SK-N-SH (cell line): ENCODE results near the gene CD200R1. TPM values are rescaled to one million over a fixed set of nuclear protein-coding genes. Genes with fewer than 3 reads are reported as not detected.
A peak's percentile ranks its signal among the peaks of the same experiment; 100 is the strongest.

Experiments used
- CTCF ChIA-PET: fragments of 300-600, 350-600 bp; formaldehyde crosslinking; extraction: SDS; loops from one replicate; lab custom pipeline; 2021; lab: Yijun Ruan, JAX
- POLR2A ChIA-PET: fragments of 350-600 bp; sonication (Branson Sonifier 250); formaldehyde crosslinking; extraction: SDS; loops from one replicate; lab custom pipeline; 2020; ENCODE audit warnings: antibody characterized with exemption, inconsistent platforms; lab: Yijun Ruan, JAX
- DNase-seq: peaks from one replicate; pipeline ENCODE4 v3.0.0; 2012
- H2AFZ ChIP-seq: fragments of 200-600 bp; sonication (generic); 2 replicates; pipeline ENCODE4 v1.8.1; 2016; ENCODE audit warnings: antibody characterized with exemption, mild to moderate bottlenecking, low read depth
- H3F3A ChIP-seq: fragments of 200-600 bp; sonication (generic); replicated peaks from 2 replicates; pipeline ENCODE3; 2016; ENCODE audit warnings: antibody characterized with exemption, mild to moderate bottlenecking; ENCODE audit not compliant: insufficient read depth
- H3K27ac ChIP-seq, 2 experiments: fragments of 200-500 bp in 1 of 2; fragments of 200-600 bp in 1 of 2; sonication (Bioruptor generic) in 1 of 2; sonication (generic), shearing (Covaris generic) in 1 of 2; 2 replicates each; pipeline versions ENCODE4 v1.5.1 to v1.6.1; 2014 to 2016; ENCODE audit warnings: low read depth in 2 of 2, inconsistent platforms in 1 of 2, low read length in 1 of 2, mild to moderate bottlenecking in 1 of 2, mixed read lengths in 1 of 2
- H3K27me3 ChIP-seq: fragments of 200-600 bp; sonication (generic), shearing (Covaris generic); 2 replicates; pipeline ENCODE4 v1.6.1; 2016; ENCODE audit warnings: mixed run types; ENCODE audit not compliant: insufficient read depth
- H3K36me3 ChIP-seq, 2 experiments: fragments of 200-500 bp in 1 of 2; fragments of 200-600 bp in 1 of 2; sonication (Bioruptor generic) in 1 of 2; sonication (generic) in 1 of 2; replicated peaks in 1 of 2; 2 replicates each; pipeline versions ENCODE3 to v1.5.1; 2014 to 2016; ENCODE audit warnings: low read length in 1 of 2, mild to moderate bottlenecking in 1 of 2; ENCODE audit not compliant: insufficient read depth in 2 of 2, control insufficient read depth in 1 of 2
- H3K4me1 ChIP-seq, 2 experiments: fragments of 200-500 bp in 1 of 2; fragments of 200-600 bp in 1 of 2; sonication (Bioruptor generic) in 1 of 2; sonication (generic), shearing (Covaris generic) in 1 of 2; 2 replicates each; pipeline versions ENCODE4 v1.5.1 to v1.6.1; 2014 to 2016; ENCODE audit warnings: low read depth in 1 of 2, low read length in 1 of 2, mixed run types in 1 of 2; ENCODE audit not compliant: insufficient read depth in 2 of 2, control insufficient read depth in 1 of 2
- H3K4me2 ChIP-seq: fragments of 200-600 bp; sonication (generic), shearing (Covaris generic); 2 replicates; pipeline ENCODE4 v1.6.1; 2017; ENCODE audit warnings: mixed run types
- H3K4me3 ChIP-seq, 2 experiments: fragments of 200-500 bp in 1 of 2; fragments of 200-600 bp in 1 of 2; sonication (Bioruptor generic) in 1 of 2; sonication (generic), shearing (Covaris generic) in 1 of 2; 2 replicates each; pipeline versions ENCODE4 v1.5.1 to v1.8.1; 2014 to 2016; ENCODE audit warnings: low read depth in 2 of 2, inconsistent platforms in 1 of 2, low read length in 1 of 2, mild to moderate bottlenecking in 1 of 2, mixed read lengths in 1 of 2, moderate library complexity in 1 of 2
- H3K79me2 ChIP-seq: fragments of 200-600 bp; sonication (generic); 2 replicates; pipeline ENCODE4 v1.8.1; 2017; ENCODE audit warnings: mild to moderate bottlenecking; ENCODE audit not compliant: insufficient read depth
- H3K9ac ChIP-seq: fragments of 200-600 bp; sonication (generic); 2 replicates; pipeline ENCODE4 v1.6.1; 2017; ENCODE audit warnings: mixed run types
- H3K9me2 ChIP-seq: fragments of 200-600 bp; sonication (generic); 2 replicates; pipeline ENCODE4 v1.6.1; 2017; ENCODE audit warnings: mixed run types
- H3K9me3 ChIP-seq: fragments of 200-600 bp; sonication (generic); 2 replicates; pipeline ENCODE4 v1.6.1; 2017; ENCODE audit warnings: mixed run types, mild to moderate bottlenecking, moderate library complexity
- H4K20me1 ChIP-seq: fragments of 200-600 bp; sonication (generic); 2 replicates; pipeline ENCODE4 v1.6.1; 2017; ENCODE audit warnings: mild to moderate bottlenecking, mixed run types; ENCODE audit not compliant: insufficient read depth
- CHD2 ChIP-seq: fragments of 150-350 bp; IDR thresholded peaks from 2 replicates; pipeline ENCODE4 v1.6.1; 2018; ENCODE audit warnings: low read length; ENCODE audit not compliant: partially characterized antibody
- ELF1 ChIP-seq: IDR thresholded peaks from 2 replicates; pipeline ENCODE4 v1.4.0; 2012
- FOSL2 ChIP-seq: IDR thresholded peaks from 2 replicates; pipeline ENCODE4 v1.4.0; 2012; ENCODE audit warnings: low read depth, mild to moderate bottlenecking, moderate library complexity, borderline replicate concordance
- GABPA ChIP-seq: IDR thresholded peaks from 2 replicates; pipeline ENCODE4 v1.4.0; 2012; ENCODE audit warnings: low read depth, mild to moderate bottlenecking
- GATA2 ChIP-seq: sonication (generic); formaldehyde crosslinking; IDR thresholded peaks from 2 replicates; pipeline ENCODE4 v1.5.0; 2020; ENCODE audit warnings: mild to moderate bottlenecking, missing genetic modification reagents
- NFIC ChIP-seq: IDR thresholded peaks from 2 replicates; pipeline ENCODE4 v1.4.0; 2012; ENCODE audit warnings: borderline replicate concordance
- NRF1 ChIP-seq: IDR thresholded peaks from 2 replicates; pipeline ENCODE4 v1.6.1; 2012; ENCODE audit warnings: low read depth, mild to moderate bottlenecking, low read length
- POLR2AphosphoS5 ChIP-seq: IDR thresholded peaks from 2 replicates; pipeline ENCODE4 v1.6.1; 2012; ENCODE audit warnings: low read depth, low read length
- RAD21 ChIP-seq: IDR thresholded peaks from 2 replicates; pipeline ENCODE4 v1.6.1; 2012; ENCODE audit warnings: mild to moderate bottlenecking, low read length
- RCOR1 ChIP-seq: fragments of 150-350 bp; IDR thresholded peaks from 2 replicates; pipeline ENCODE4 v1.6.1; 2017; ENCODE audit warnings: antibody characterized with exemption, low read length
- RFX5 ChIP-seq: IDR thresholded peaks from 2 replicates; pipeline ENCODE4 v1.6.1; 2012; ENCODE audit warnings: mild to moderate bottlenecking, improper control_type of control experiment, low read length
- TAF1 ChIP-seq: IDR thresholded peaks from 2 replicates; pipeline ENCODE4 v1.6.1; 2012; ENCODE audit warnings: low read depth, mild to moderate bottlenecking, low read length, moderate library complexity, borderline replicate concordance
- TCF12 ChIP-seq: IDR thresholded peaks from 2 replicates; pipeline ENCODE4 v1.4.0; 2012
- WGBS: methylation state at CpG from one replicate; pipeline ENCODE4 v1.1.6; 2017; ENCODE audit warnings: low lambda C conversion rate; 5-methylcytosine and 5-hydroxymethylcytosine counted together
- polyA plus RNA-seq, 3 experiments: library from polyadenylated mRNA; depleted of rRNA; stranded (reverse); fragments of >200 nt; gene quantifications; 2 replicates each; pipeline ENCODE4 v1.2.3, GENCODE V29; 2012
- TF ChIP-seq, protein P1 (sequence below): IDR thresholded peaks from 2 replicates; pipeline ENCODE4; 2012
- TF ChIP-seq, protein P2 (sequence below): fragments of 200-600 bp; sonication (generic); IDR thresholded peaks from 2 replicates; pipeline ENCODE4 v1.6.1; 2017; ENCODE audit warnings: antibody characterized with exemption, mild to moderate bottlenecking, moderate library complexity
- TF ChIP-seq, protein P3 (sequence below): fragments of 150-350 bp; IDR thresholded peaks from 2 replicates; pipeline ENCODE4 v1.6.1; 2016; ENCODE audit warnings: mild to moderate bottlenecking, low read depth, low read length

The CD200R1 gene
- polyA plus RNA-seq, 1 of the 3 experiments (the other 2 are of a cell fraction), result 0.02 TPM

DNA sequence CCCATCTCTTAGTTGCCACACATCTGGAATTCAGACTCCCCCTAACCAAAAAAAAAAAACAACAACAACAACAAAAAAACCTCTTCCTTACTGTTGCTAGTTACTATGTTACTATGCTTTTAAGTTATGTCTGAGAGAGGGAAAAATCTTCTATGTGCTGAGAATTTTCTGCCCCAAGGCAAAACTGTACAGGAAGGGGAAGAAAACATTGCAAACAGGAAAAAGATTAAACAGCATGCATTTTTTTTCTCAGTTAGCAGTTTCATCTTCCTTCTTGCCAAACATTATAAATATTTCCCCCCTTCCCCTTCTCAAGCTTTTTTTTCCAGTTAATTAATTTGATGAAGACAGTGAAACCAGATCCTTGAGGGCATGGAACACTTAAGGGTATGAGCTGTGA lies 1.1 kb upstream of the CD200R1 start (continued):
- TF ChIP-seq, protein P1, sequence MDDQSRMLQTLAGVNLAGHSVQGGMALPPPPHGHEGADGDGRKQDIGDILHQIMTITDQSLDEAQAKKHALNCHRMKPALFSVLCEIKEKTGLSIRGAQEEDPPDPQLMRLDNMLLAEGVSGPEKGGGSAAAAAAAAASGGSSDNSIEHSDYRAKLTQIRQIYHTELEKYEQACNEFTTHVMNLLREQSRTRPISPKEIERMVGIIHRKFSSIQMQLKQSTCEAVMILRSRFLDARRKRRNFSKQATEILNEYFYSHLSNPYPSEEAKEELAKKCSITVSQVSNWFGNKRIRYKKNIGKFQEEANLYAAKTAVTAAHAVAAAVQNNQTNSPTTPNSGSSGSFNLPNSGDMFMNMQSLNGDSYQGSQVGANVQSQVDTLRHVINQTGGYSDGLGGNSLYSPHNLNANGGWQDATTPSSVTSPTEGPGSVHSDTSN, result no peak
- no peak for TF ChIP-seq POLR2AphosphoS5
- TF ChIP-seq, all 33 proteins: peak for 0

DNA sequence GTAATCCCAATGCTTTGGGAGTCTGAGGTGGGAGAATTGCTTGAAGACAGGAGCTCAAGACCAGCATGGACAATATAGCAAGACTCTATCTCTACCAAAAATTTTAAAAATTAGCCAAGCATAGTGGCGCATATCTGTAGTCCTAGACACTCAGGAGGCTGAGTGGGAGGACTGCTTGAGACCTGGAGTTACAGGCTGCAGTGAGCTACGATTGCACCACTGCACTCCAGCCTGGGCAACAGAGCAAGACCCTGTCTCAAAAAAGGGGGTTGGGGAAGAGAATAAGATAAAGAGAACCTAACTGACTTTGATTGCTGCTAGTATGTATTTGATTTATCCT lies 755 bp downstream of the CD200R1 start:
- ChIA-PET POLR2A (interaction anchor here (0.7 kb wide), 1 partner anchor 292 kb away, joined by 3 read pairs; no protein-coding TSS in a partner anchor), CTCF (interaction anchor here (0.8 to 3.3 kb wide), 4 partner anchors 239 to 394 kb away, joined by 3 to 20 read pairs (median 3); no protein-coding TSS in a partner anchor)
- no peak overlapping the region for H3K4me2 ChIP-seq
- no peak for DNase-seq
- no peak overlapping the region for H3K4me3 ChIP-seq
- H3K9me3 ChIP-seq, result no peaks in the 10 kb centered on the region
- no peaks in the 10 kb centered on the region; the same call in 1 of the 2 replicates for H3K27me3 ChIP-seq
- no peaks in the 10 kb centered on the region for H3K9me2 ChIP-seq
- no peak for TF ChIP-seq CHD2
- no peak for TF ChIP-seq GATA2 (CRISPR knock-in tag)
- TF ChIP-seq RAD21, result no peak
- TF ChIP-seq GABPA, result no peak
- no peak for TF ChIP-seq RFX5
- no peak for TF ChIP-seq NFIC
- TF ChIP-seq, protein P2, sequence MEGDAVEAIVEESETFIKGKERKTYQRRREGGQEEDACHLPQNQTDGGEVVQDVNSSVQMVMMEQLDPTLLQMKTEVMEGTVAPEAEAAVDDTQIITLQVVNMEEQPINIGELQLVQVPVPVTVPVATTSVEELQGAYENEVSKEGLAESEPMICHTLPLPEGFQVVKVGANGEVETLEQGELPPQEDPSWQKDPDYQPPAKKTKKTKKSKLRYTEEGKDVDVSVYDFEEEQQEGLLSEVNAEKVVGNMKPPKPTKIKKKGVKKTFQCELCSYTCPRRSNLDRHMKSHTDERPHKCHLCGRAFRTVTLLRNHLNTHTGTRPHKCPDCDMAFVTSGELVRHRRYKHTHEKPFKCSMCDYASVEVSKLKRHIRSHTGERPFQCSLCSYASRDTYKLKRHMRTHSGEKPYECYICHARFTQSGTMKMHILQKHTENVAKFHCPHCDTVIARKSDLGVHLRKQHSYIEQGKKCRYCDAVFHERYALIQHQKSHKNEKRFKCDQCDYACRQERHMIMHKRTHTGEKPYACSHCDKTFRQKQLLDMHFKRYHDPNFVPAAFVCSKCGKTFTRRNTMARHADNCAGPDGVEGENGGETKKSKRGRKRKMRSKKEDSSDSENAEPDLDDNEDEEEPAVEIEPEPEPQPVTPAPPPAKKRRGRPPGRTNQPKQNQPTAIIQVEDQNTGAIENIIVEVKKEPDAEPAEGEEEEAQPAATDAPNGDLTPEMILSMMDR, result no peak
- H3K27ac ChIP-seq, result no peak overlapping the region
- H3K9ac ChIP-seq, result no peak overlapping the region
- no peaks in the 10 kb centered on the region for H3F3A ChIP-seq
- H3K79me2 ChIP-seq, result no peaks in the 10 kb centered on the region
- H4K20me1 ChIP-seq, result no peaks in the 10 kb centered on the region
- H3K4me1 ChIP-seq, result no peaks in the 10 kb centered on the region; a peak in 1 of 4 replicates
- H3K36me3 ChIP-seq, result no peaks in the 10 kb centered on the region
- H2AFZ ChIP-seq, result no peak overlapping the region
- WGBS, result 80% methylated on average over 2 of the region's 2 CpGs

DNA sequence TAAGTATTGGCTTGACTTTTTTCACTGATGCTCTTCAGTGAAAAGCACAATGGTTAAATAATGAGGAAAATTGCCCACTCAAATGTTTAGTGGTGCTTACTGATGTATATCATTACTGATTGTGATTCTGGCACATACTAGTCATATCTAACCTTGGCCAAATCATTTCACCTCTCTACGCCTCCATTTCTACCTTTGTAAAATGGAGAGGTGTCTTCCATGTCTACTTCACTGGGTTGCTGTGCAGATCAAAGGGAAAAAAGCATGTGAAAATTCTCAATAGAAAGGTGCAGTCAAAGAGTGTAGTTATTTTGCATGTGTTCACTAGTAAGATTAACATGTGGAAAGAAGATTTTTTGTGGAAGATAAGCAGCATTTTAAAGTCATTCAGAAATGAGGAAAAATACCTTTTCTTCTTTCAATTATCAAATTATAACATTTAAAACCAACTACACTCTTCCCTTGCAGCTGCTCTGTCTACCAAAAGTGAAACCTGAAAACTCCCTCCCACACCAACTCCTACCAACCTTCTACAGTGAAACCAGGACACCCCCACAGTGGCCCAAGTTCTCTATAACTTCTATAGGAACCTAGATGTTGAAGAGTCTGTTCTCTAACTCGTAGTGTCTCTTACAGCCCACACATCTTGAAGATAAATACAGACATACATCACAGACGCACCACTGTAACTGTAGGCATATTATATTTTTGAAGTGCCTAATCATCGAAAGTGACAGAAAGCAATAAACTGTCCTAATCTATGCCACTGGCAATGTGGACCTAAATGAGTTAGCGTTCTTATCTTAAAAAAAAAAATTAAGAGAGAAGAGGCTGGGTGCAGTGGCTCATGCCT lies 1.4 kb downstream of the CD200R1 start:
- CTCF ChIA-PET, result interaction anchor here (1.3 to 3.3 kb wide), 2 partner anchors 238 to 239 kb away, joined by 5 to 20 read pairs; no protein-coding TSS in a partner anchor

More for the DNA sequence above, 1.4 kb downstream of the CD200R1 start:
- POLR2A ChIA-PET, result interaction anchor here (0.7 kb wide), 1 partner anchor 291 kb away, joined by 3 read pairs; no protein-coding TSS in a partner anchor
- H3K4me1 ChIP-seq, result no peaks in the 10 kb centered on the region
- no peaks in the 10 kb centered on the region for H3K9me2 ChIP-seq
- no peaks in the 10 kb centered on the region for H3K9me3 ChIP-seq
- no peaks in the 10 kb centered on the region; the same call in 1 of the 2 replicates for H3K27me3 ChIP-seq
- H3K4me3 ChIP-seq, result no peak overlapping the region
- H3F3A ChIP-seq, result no peaks in the 10 kb centered on the region
- DNase-seq, result no peak
- no peak overlapping the region for H3K9ac ChIP-seq
- 67% methylated on average over 5 of the region's 5 CpGs for WGBS
- no peak overlapping the region for H3K27ac ChIP-seq
- H3K4me2 ChIP-seq, result no peak overlapping the region
- no peaks in the 10 kb centered on the region for H4K20me1 ChIP-seq
- H3K36me3 ChIP-seq, result no peaks in the 10 kb centered on the region
- H3K79me2 ChIP-seq, result no peaks in the 10 kb centered on the region
- no peak overlapping the region for H2AFZ ChIP-seq
- no peak for TF ChIP-seq NRF1
- peak; percentile 22; the same call in 1 of the 2 replicates for TF ChIP-seq GATA2 (CRISPR knock-in tag)
- TF ChIP-seq, protein P3, sequence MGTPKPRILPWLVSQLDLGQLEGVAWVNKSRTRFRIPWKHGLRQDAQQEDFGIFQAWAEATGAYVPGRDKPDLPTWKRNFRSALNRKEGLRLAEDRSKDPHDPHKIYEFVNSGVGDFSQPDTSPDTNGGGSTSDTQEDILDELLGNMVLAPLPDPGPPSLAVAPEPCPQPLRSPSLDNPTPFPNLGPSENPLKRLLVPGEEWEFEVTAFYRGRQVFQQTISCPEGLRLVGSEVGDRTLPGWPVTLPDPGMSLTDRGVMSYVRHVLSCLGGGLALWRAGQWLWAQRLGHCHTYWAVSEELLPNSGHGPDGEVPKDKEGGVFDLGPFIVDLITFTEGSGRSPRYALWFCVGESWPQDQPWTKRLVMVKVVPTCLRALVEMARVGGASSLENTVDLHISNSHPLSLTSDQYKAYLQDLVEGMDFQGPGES, result no peak
- no peak for TF ChIP-seq FOSL2
- TF ChIP-seq ELF1, result no peak
- no peak for TF ChIP-seq TAF1
- no peak for TF ChIP-seq RCOR1
- TF ChIP-seq TCF12, result no peak
